WERI-Rb-1 (cell line): Measurements from ENCODE around the gene N4BP2.

Source experiments
- DNase-seq: peaks from one replicate; pipeline ENCODE4 v3.0.0-alpha.2; 2020
- H3K27ac ChIP-seq: fragments of 250-450 bp; sonication (Bioruptor Pico); 2 replicates; pipeline ENCODE4 v1.5.1; 2020; ENCODE audit warnings: mild to moderate bottlenecking, moderate library complexity
- H3K27me3 ChIP-seq: fragments of 250-450 bp; sonication (Bioruptor Pico); 2 replicates; pipeline ENCODE4 v1.5.1; 2021; ENCODE audit warnings: mild to moderate bottlenecking, low read depth, moderate library complexity; ENCODE audit not compliant: insufficient read depth, severe bottlenecking
- H3K36me3 ChIP-seq: fragments of 250-450 bp; sonication (Bioruptor Pico); 2 replicates; pipeline ENCODE4 v1.5.1; 2020; ENCODE audit warnings: mild to moderate bottlenecking, moderate library complexity
- H3K4me3 ChIP-seq: 2 replicates; pipeline ENCODE4 v1.5.1; 2011; ENCODE audit warnings: low read depth, mild to moderate bottlenecking, control low read depth, low read length
- H3K9me3 ChIP-seq: fragments of 250-450 bp; sonication (Bioruptor Pico); 2 replicates; pipeline ENCODE4 v1.5.1; 2021; ENCODE audit warnings: mild to moderate bottlenecking, moderate library complexity; ENCODE audit not compliant: severe bottlenecking
- TF ChIP-seq, protein P1 (sequence below): IDR thresholded peaks from 2 replicates; pipeline ENCODE4 v1.5.1; 2011; ENCODE audit warnings: low read depth, mild to moderate bottlenecking, control low read depth, inconsistent platforms, low read length

N4BP2 gene

GRCh38 chr4:40170588-40170987 is 113.9 kb downstream of the N4BP2 start:
- DNase-seq = no peak
- no peaks in the 10 kb centered on the region for H3K27me3 ChIP-seq
- TF ChIP-seq, protein P1, sequence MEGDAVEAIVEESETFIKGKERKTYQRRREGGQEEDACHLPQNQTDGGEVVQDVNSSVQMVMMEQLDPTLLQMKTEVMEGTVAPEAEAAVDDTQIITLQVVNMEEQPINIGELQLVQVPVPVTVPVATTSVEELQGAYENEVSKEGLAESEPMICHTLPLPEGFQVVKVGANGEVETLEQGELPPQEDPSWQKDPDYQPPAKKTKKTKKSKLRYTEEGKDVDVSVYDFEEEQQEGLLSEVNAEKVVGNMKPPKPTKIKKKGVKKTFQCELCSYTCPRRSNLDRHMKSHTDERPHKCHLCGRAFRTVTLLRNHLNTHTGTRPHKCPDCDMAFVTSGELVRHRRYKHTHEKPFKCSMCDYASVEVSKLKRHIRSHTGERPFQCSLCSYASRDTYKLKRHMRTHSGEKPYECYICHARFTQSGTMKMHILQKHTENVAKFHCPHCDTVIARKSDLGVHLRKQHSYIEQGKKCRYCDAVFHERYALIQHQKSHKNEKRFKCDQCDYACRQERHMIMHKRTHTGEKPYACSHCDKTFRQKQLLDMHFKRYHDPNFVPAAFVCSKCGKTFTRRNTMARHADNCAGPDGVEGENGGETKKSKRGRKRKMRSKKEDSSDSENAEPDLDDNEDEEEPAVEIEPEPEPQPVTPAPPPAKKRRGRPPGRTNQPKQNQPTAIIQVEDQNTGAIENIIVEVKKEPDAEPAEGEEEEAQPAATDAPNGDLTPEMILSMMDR = no peak
- no peak overlapping the region for H3K4me3 ChIP-seq
- H3K36me3 ChIP-seq = 0 out of 2 replicates have a peak, but pooled peaks cover 2% of the 10 kb centered on the region
- H3K9me3 ChIP-seq = peaks cover 4% of the 10 kb centered on the region
- H3K27ac ChIP-seq = no peak overlapping the region

GRCh38 chr4:40173470-40173875 is 116.8 kb downstream of the N4BP2 start:
- TF ChIP-seq, protein P1 = no peak
- H3K27ac ChIP-seq = no peak overlapping the region
- DNase-seq = no peak
- H3K27me3 ChIP-seq = no peaks in the 10 kb centered on the region
- H3K36me3 ChIP-seq = no peaks in the 10 kb centered on the region
- H3K4me3 ChIP-seq = no peak overlapping the region
- no peaks in the 10 kb centered on the region for H3K9me3 ChIP-seq

DNA sequence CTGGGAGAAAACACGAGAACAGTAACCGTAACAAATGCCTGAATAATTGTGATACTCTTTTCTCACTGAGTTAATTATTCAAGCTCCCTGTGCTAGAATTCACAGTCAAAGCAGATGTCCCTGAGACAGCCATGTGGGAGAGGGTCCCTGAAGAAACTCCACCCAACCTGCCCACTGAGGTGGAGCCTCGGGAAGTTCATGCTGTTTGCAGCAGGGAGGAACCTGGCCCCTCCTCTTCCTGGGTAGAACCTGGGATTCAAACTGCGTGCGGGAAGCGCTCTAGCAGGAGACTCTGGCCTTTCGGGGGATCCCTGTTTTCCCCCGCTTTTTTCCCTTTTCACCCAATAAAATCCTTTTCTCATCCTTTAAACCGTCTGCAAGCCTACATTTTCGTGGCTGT is 120.0 kb downstream of the N4BP2 start:
- no peaks in the 10 kb centered on the region for H3K9me3 ChIP-seq
- H3K4me3 ChIP-seq = no peak overlapping the region
- TF ChIP-seq, protein P1 = no peak
- no peaks in the 10 kb centered on the region for H3K27me3 ChIP-seq
- DNase-seq = no peak
- no peaks in the 10 kb centered on the region for H3K36me3 ChIP-seq
- H3K27ac ChIP-seq = no peak overlapping the region

GRCh38 chr4:40177591-40177990 is 120.9 kb downstream of the N4BP2 start:
- no peak for DNase-seq
- H3K27ac ChIP-seq = no peak overlapping the region
- TF ChIP-seq, protein P1 = no peak
- H3K36me3 ChIP-seq = no peaks in the 10 kb centered on the region
- no peaks in the 10 kb centered on the region for H3K27me3 ChIP-seq
- no peak overlapping the region for H3K4me3 ChIP-seq
- H3K9me3 ChIP-seq = no peaks in the 10 kb centered on the region

GRCh38 chr4:40178672-40179071 is 122.0 kb downstream of the N4BP2 start:
- Histone ChIP-seq H3K27ac (no peak overlapping the region), H3K36me3 (no peaks in the 10 kb centered on the region), H3K27me3 (no peaks in the 10 kb centered on the region), H3K9me3 (no peaks in the 10 kb centered on the region), H3K4me3 (no peak overlapping the region)
- TF ChIP-seq, protein P1 = no peak
- no peak for DNase-seq

GRCh38 chr4:40179360-40179759 is 122.7 kb downstream of the N4BP2 start:
- Histone ChIP-seq H3K4me3 (no peak overlapping the region), H3K27me3 (no peaks in the 10 kb centered on the region), H3K36me3 (no peaks in the 10 kb centered on the region), H3K27ac (no peak overlapping the region), H3K9me3 (no peaks in the 10 kb centered on the region)
- no peak for DNase-seq
- TF ChIP-seq, protein P1 = no peak
